Retinal pigment epithelial cell (primary cell): ENCODE data around the gene CALU.

Experiments used
- DNase-seq: peaks from one replicate; pipeline ENCODE4 v3.0.0-alpha.2; 2010; ENCODE audit warnings: low read depth
- H3K4me3 ChIP-seq: 2 replicates; pipeline ENCODE4 v1.5.1; 2011; ENCODE audit warnings: mild to moderate bottlenecking, low read length, control low read depth, moderate library complexity
- TF ChIP-seq, protein P1 (sequence below): conservative IDR thresholded peaks from 2 replicates; pipeline ENCODE4 v1.5.1; 2011; ENCODE audit warnings: low read depth, low read length, control low read depth, inconsistent platforms

Gene CALU

DNA sequence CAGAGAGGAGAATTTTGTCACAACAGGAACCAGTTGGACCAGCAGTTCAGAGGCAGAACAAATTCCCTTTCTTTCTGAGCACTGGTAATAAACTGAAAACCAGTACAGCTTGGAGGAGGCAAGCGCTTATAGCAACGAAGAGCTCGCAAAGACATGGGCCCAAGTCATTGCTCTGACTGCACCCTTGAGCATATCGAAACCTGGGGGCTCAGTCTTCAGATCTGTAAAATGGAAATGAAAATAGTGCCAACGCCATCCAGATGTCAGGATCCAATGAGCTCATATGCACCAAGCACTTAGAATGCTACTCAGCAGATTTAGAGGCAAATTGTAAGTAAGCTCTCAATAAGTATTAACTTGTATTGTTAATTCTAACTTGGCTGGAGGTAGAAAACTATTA lies 14.4 kb upstream of the CALU start:
- DNase-seq: no peak
- TF ChIP-seq, protein P1, sequence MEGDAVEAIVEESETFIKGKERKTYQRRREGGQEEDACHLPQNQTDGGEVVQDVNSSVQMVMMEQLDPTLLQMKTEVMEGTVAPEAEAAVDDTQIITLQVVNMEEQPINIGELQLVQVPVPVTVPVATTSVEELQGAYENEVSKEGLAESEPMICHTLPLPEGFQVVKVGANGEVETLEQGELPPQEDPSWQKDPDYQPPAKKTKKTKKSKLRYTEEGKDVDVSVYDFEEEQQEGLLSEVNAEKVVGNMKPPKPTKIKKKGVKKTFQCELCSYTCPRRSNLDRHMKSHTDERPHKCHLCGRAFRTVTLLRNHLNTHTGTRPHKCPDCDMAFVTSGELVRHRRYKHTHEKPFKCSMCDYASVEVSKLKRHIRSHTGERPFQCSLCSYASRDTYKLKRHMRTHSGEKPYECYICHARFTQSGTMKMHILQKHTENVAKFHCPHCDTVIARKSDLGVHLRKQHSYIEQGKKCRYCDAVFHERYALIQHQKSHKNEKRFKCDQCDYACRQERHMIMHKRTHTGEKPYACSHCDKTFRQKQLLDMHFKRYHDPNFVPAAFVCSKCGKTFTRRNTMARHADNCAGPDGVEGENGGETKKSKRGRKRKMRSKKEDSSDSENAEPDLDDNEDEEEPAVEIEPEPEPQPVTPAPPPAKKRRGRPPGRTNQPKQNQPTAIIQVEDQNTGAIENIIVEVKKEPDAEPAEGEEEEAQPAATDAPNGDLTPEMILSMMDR: no peak
- H3K4me3 ChIP-seq: no peak overlapping the region

DNA sequence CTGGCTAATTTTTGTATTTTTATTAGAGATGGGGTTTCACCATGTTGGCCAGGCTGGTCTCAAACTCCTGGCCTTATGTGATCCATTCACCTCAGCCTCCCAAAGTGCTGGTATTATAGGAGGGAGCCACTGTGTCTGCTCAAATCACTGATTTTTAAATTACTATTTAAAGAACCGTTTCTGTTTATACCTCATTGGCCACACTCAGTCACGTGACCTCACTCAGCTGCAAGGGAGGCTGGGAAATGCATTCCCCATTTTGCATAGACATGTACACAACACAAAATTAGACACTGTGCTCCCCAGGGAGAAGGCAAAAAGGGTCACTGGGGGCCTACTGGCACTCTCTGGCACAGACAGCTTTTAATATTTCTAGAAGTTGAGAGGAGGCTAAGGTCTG lies 13.6 kb upstream of the CALU start:
- no peak overlapping the region for H3K4me3 ChIP-seq
- TF ChIP-seq, protein P1: no peak
- no peak for DNase-seq

DNA sequence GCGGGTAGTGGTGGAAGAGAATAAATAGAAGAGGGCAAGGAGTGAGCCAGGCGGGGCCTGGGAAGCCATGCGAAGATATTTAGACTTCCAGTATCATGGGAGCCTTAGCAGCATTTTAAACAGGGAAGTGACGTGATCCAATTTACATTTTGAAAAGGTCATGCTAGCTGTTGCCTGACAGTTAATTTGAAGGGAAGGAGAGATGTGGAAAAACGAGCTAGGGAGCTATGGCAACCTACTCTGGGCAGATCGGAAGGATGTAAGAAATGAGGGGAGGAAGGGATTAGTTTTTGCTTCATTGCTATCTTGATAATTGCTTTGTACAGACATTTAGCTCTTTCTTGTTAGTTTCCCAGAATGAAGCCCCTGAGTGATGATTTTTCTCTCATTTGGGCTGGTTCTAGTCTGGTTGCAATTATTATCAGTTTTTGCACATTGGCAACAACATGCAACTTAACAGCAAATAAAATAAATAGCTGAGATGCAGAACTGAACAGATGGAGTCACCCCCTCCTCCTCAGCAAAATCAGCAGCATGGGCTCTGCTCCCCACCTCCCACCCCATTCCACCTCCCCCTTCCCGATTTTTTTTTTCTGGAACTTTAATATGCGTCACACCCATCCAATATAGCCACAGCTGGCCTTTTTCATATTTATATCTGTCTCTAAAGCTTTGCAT lies 13.0 kb upstream of the CALU start:
- DNase-seq: no peak
- H3K4me3 ChIP-seq: no peak overlapping the region
- TF ChIP-seq, protein P1: no peak

DNA sequence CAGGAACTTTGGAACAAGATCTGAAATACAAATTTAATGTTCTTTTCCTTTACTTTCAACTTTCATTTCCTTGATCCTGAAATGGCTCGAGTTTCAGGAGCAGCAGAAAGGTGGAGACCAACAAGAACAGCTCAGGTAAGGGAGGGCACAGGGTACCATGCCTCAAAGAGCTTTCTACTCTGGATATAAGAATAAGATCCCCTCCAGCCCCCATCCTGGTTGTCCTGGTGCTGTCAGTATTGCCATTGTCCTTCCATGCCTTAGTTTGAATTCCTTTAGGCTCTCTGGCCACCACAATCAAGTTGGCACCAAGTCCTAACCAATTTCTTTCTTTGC lies 12.5 kb upstream of the CALU start:
- no peak overlapping the region for H3K4me3 ChIP-seq
- TF ChIP-seq, protein P1: no peak
- DNase-seq: no peak

DNA sequence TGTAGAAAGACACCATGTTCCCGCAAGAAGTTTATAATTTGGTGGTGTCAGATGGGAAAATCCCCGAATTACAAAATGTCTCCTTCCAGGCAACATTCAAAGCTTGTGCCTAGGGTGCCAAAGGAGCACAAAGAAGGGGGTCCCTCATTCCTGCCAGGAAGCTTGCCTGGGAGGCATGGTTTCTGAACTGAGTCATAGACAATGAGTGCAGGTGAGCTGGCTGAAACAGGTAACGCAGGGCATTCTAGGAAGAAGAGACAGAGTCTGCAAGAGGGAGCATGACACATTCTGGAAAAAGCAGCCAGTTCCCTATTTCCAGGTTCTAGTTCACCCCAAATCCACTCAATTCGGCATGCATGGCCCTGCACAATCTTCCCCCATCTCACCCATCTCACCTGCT lies 11.9 kb upstream of the CALU start:
- H3K4me3 ChIP-seq: no peak overlapping the region
- DNase-seq: no peak
- TF ChIP-seq, protein P1: no peak

DNA sequence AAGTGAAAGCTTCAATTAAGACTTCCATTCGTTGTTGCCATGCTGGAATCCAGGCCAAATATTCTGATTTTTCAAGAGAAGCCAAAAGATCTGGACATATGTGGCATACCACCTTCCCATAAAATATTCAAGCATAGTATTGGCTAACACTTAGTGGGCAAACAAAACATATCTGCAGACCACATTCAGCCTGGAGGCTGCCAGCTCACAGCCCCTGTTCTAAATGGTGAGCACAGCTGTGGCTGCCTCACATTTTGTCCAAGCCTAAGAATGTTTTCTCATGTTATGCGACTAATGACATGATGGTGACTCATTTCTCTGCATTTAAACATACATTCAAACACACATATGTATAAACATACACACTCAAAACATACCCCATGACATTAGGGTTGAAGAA lies 10.6 kb upstream of the CALU start:
- TF ChIP-seq, protein P1: no peak
- H3K4me3 ChIP-seq: no peak overlapping the region
- DNase-seq: no peak

DNA sequence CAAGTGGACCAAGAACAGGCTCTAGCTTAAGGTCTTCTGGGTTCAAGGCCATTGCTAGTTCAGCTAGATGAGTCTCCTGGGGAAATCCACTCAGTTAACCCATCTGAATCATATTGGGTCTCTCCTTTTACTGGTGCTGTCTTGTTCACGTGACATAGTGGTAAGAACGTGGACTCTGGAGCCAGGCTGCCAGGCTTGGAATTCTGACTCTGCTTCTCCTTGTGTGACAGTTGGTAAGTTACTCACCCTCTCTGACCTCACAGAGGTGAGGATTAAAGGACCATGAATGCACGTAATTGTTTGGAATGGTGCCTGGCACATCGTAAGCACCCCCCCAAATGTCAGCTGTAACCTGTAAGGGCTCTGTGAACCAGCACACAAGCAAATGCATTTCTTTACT lies 9.7 kb upstream of the CALU start:
- no peak overlapping the region for H3K4me3 ChIP-seq
- DNase-seq: no peak
- TF ChIP-seq, protein P1: no peak
